A549 (cell line): ENCODE results near the gene RAE1. TPM values are rescaled to one million over a fixed set of nuclear protein-coding genes. Genes with fewer than 3 reads are reported as not detected.

Source experiments
- ATAC-seq, 2 experiments: fragments of 200-7000 bp in 1 of 2; fragments of >200 bp in 1 of 2; cut with Nextera tagmentation in 1 of 2; cut with Tn5 transposase in 1 of 2; 3 replicates each; pipeline versions ENCODE4 v1.8.0 to v1.9.1; 2018 to 2020; ENCODE audit warnings: mild to moderate bottlenecking in 1 of 2, moderate library complexity in 1 of 2
- CTCF ChIA-PET: fragments of 300-600 bp; sonication (Branson Sonifier 250); formaldehyde crosslinking; extraction: SDS; loops from one replicate; lab custom pipeline; 2021; ENCODE audit warnings: antibody characterized with exemption, inconsistent platforms; lab: Yijun Ruan, JAX
- POLR2A ChIA-PET: fragments of 350-600 bp; formaldehyde crosslinking; extraction: SDS; loops from one replicate; lab custom pipeline; 2021; ENCODE audit warnings: antibody characterized with exemption, inconsistent platforms; lab: Yijun Ruan, JAX
- DNase-seq, 2 experiments: peaks; one replicate each; pipeline versions ENCODE4 v3.0.0 to v3.0.0-alpha.2; 2011 to 2016; ENCODE audit warnings: low read depth in 1 of 2, low spot score in 1 of 2
- FAIRE-seq: peaks from 2 replicates; lab custom pipeline; 2011; peaks lifted over from hg19 to GRCh38; lab: Jason Lieb, UNC
- H3K27ac ChIP-seq, 2 experiments: fragments of >200 bp; sonication (Bioruptor Twin); formaldehyde crosslinking; 3 replicates each; pipeline ENCODE4 v1.5.1; 2016 to 2017
- H3K4me1 ChIP-seq: fragments of >200 bp; sonication (Bioruptor Twin); formaldehyde crosslinking; 3 replicates; pipeline ENCODE4 v1.6.1; 2016
- H3K4me2 ChIP-seq: fragments of >200 bp; sonication (Bioruptor Twin); formaldehyde crosslinking; 3 replicates; pipeline ENCODE4 v1.6.1; 2016
- H3K4me3 ChIP-seq: fragments of >200 bp; sonication (Bioruptor Twin); formaldehyde crosslinking; 3 replicates; pipeline ENCODE4 v1.5.1; 2016
- H3K9me3 ChIP-seq: fragments of >200 bp; sonication (Bioruptor Twin); formaldehyde crosslinking; 3 replicates; pipeline ENCODE4 v1.6.1; 2016
- CEBPB ChIP-seq, 2 experiments: fragments of >200 bp in 1 of 2; sonication (Bioruptor Twin) in 1 of 2; formaldehyde crosslinking in 1 of 2; IDR thresholded peaks; 2 replicates each; pipeline ENCODE4 v1.6.1; 2012 to 2016
- EP300 ChIP-seq, 2 experiments: fragments of >200 bp; sonication (Bioruptor Twin); formaldehyde crosslinking; IDR thresholded peaks; 2 replicates in 1 of 2; 3 replicates in 1 of 2; pipeline ENCODE4 v1.6.1; 2016 to 2017
- ESRRA ChIP-seq: fragments of 150-350 bp; IDR thresholded peaks from 2 replicates; pipeline ENCODE4 v1.6.1; 2014; ENCODE audit warnings: mild to moderate bottlenecking, low read length, borderline replicate concordance
- GATA3 ChIP-seq: IDR thresholded peaks from 2 replicates; pipeline ENCODE4 v1.6.1; 2012; ENCODE audit warnings: borderline replicate concordance
- HOXA7 ChIP-seq: fragments of 250-450 bp; sonication (Bioruptor Pico); IDR thresholded peaks from 2 replicates; pipeline ENCODE4 v1.5.0; 2020; ENCODE audit warnings: mild to moderate bottlenecking, moderate library complexity
- KDM1A ChIP-seq: fragments of 200-600 bp; sonication (generic); IDR thresholded peaks from 2 replicates; pipeline ENCODE4 v1.6.1; 2016; ENCODE audit warnings: low read depth, mild to moderate bottlenecking
- POLR2A ChIP-seq: IDR thresholded peaks from 2 replicates; pipeline ENCODE4 v1.6.1; 2012; ENCODE audit warnings: mild to moderate bottlenecking, low read length
- RFX5 ChIP-seq: fragments of 450-650 bp; IDR thresholded peaks from 2 replicates; pipeline ENCODE4 v1.7.1; 2014; ENCODE audit warnings: antibody characterized with exemption, mild to moderate bottlenecking, moderate library complexity
- WGBS: methylation state at CpG from one replicate; pipeline ENCODE4 v1.1.6; 2017; ENCODE audit errors: missing lambda C conversion rate; 5-methylcytosine and 5-hydroxymethylcytosine counted together
- polyA plus RNA-seq, 4 experiments: library from polyadenylated mRNA; depleted of rRNA in 3 of 4; stranded (reverse); fragments of >200 nt; fragmentation: RNase III in 1 of 4; extraction: RNeasy Plus Mini Kit Qiagen cat#74134 plus additional on column Dnase treatment in 1 of 4; gene quantifications; 2 replicates in 3 of 4; 3 replicates in 1 of 4; pipeline ENCODE4 v1.2.3, GENCODE V29; 2011 to 2017
- small RNA-seq, 6 experiments: library from RNA; depleted of rRNA; stranded (forward); fragments of <200 nt; gene quantifications; one replicate each; pipeline ENCODE3, GENCODE V24; 2012

The RAE1 gene
- polyA plus RNA-seq, 2 of the 4 experiments (the other 2 are of a cell fraction), result 54.7 to 69.6 TPM

- no peak overlapping the region for H3K27ac ChIP-seq
- WGBS, result 63% methylated on average over 7 of the region's 7 CpGs
- H3K4me3 ChIP-seq, result no peak overlapping the region
- ChIA-PET CTCF (interaction anchor here (1.3 kb wide), 1 partner anchor 43 kb away, joined by 4 read pairs; no protein-coding TSS in a partner anchor), POLR2A (no interaction called here)
- H3K4me1 ChIP-seq, result no peaks in the 10 kb centered on the region
- FAIRE-seq, result no peak
- no peak overlapping the region for H3K4me2 ChIP-seq
- no peak for ATAC-seq
- no peak for DNase-seq
- no peak for TF ChIP-seq RFX5
- no peak for TF ChIP-seq KDM1A
- no peak for TF ChIP-seq HOXA7
- no peak for TF ChIP-seq ESRRA
- no peaks in the 10 kb centered on the region for H3K9me3 ChIP-seq
Observed at GRCh38 chr20:57426831-57427230, 75.8 kb downstream of the RAE1 start.

GRCh38 chr20:57428324-57429158, 77.5 kb downstream of the RAE1 start:
- FAIRE-seq, result no peak
- Histone ChIP-seq H3K4me3 (no peak overlapping the region), H3K9me3 (no peaks in the 10 kb centered on the region), H3K4me2 (no peak overlapping the region), H3K4me1 (no peaks in the 10 kb centered on the region), H3K27ac (no peak overlapping the region)
- ChIA-PET CTCF (interaction anchor here (0.7 to 1.2 kb wide), 3 partner anchors 10 to 51 kb away, joined by 3 to 6 read pairs (median 3); no protein-coding TSS in a partner anchor), POLR2A (no interaction called here)
- TF ChIP-seq EP300 (IDR thresholded peaks at IDR 0.05) (no peak), CEBPB (IDR thresholded peaks at IDR 0.05) (no peak), GATA3 (no peak), POLR2A (no peak)
- no peak for DNase-seq
- no peak for ATAC-seq
- WGBS, result 86% methylated on average over 15 of the region's 21 CpGs

Small RNAs within 50 kb of the gene (small RNA-seq; reads per million reads assigned to genes)
- gene MIR4325, result 0 reads per million in 6 experiments
- 0 reads per million in 6 experiments for gene RF00019
- gene RPL39P39, result 0 reads per million in 6 experiments

Other genes starting within 250 kb of the RAE1 start
- gene BMP7, start 84.6 kb upstream of the RAE1 start, polyA plus RNA-seq (2011; rRNA removed), result 0.08 and 0.16 TPM in 2 replicates
- gene BMP7, start 84.6 kb upstream of the RAE1 start, polyA plus RNA-seq (2017; fragmentation: RNase III; extraction: RNeasy Plus Mini Kit Qiagen cat#74134 plus additional on column Dnase treatment), result 0.09 to 0.22 TPM (median 0.18 TPM) in 3 replicates
- gene SPO11, start 21.5 kb upstream of the RAE1 start, polyA plus RNA-seq (2011; rRNA removed), result not detected in 2 replicates
- gene SPO11, start 21.5 kb upstream of the RAE1 start, polyA plus RNA-seq (2017; fragmentation: RNase III; extraction: RNeasy Plus Mini Kit Qiagen cat#74134 plus additional on column Dnase treatment), result not detected in 3 replicates
- gene RBM38, start 40.1 kb downstream of the RAE1 start, polyA plus RNA-seq (2011; rRNA removed), result 6.6 and 7.6 TPM in 2 replicates
- gene RBM38, start 40.1 kb downstream of the RAE1 start, polyA plus RNA-seq (2017; fragmentation: RNase III; extraction: RNeasy Plus Mini Kit Qiagen cat#74134 plus additional on column Dnase treatment), result 13.0 to 15.7 TPM (median 14.2 TPM) in 3 replicates
- gene CTCFL, start 173.9 kb downstream of the RAE1 start, polyA plus RNA-seq (2011; rRNA removed), result 0.03 TPM in 1 of 2 replicates, not detected in the other
- 0.03 TPM in 2 of 3 replicates, not detected in the other for gene CTCFL, start 173.9 kb downstream of the RAE1 start, polyA plus RNA-seq (2017; fragmentation: RNase III; extraction: RNeasy Plus Mini Kit Qiagen cat#74134 plus additional on column Dnase treatment)
- gene PCK1, start 209.9 kb downstream of the RAE1 start, polyA plus RNA-seq (2011; rRNA removed), result 0.12 and 0.21 TPM in 2 replicates
- 0.04 to 0.07 TPM in 2 of 3 replicates, not detected in the other for gene PCK1, start 209.9 kb downstream of the RAE1 start, polyA plus RNA-seq (2017; fragmentation: RNase III; extraction: RNeasy Plus Mini Kit Qiagen cat#74134 plus additional on column Dnase treatment)